Hematopoietic multipotent progenitor cell treated with erythropoietin and hydrocortisone succinate and interleukin-3 and kit ligand, for 8 days (in vitro differentiated cells): Measurements from ENCODE around the gene GPATCH4.
"Not testable (repeated sequence)": the region's sequence is repeated elsewhere in the genome, so short reads cannot be mapped to it uniquely, and the experiment has no call there.

ENCODE experiments used
- DNase-seq: peaks from one replicate; pipeline ENCODE4 v3.0.0-alpha.2; 2015

Gene GPATCH4

GRCh38 chr1:156572663-156573018 lies 28.6 kb downstream of the GPATCH4 start:
- DNase-seq = no peak

GRCh38 chr1:156571919-156572662 lies 29.2 kb downstream of the GPATCH4 start, which contains the start of gene IQGAP3:
Gene IQGAP3 (minus strand): TSS chr1:156572565. CDS start chr1:156572529, 36 bp downstream.
- peak; percentile 81 for DNase-seq

- DNase-seq = no peak
These were observed 29.9 kb downstream of the GPATCH4 start for GRCh38 chr1:156571261-156571852.

GRCh38 chr1:156566436-156566835 lies 34.8 kb downstream of the GPATCH4 start:
- DNase-seq = no peak

- DNase-seq = no peak
These were observed 35.8 kb downstream of the GPATCH4 start for GRCh38 chr1:156565519-156565918.

- peak; percentile 44 for DNase-seq
These were observed 40.6 kb downstream of the GPATCH4 start for GRCh38 chr1:156560585-156561163.

- no peak for DNase-seq
These were observed 41.4 kb downstream of the GPATCH4 start for GRCh38 chr1:156559797-156560385.

- DNase-seq = no peak
These were observed 42.0 kb downstream of the GPATCH4 start for GRCh38 chr1:156559086-156559796.

- DNase-seq = no peak
These were observed 44.9 kb downstream of the GPATCH4 start for GRCh38 chr1:156556354-156556753.

GRCh38 chr1:156555715-156556114 lies 45.6 kb downstream of the GPATCH4 start:
- DNase-seq = no peak

- no peak for DNase-seq
These were observed 46.3 kb downstream of the GPATCH4 start for GRCh38 chr1:156554971-156555370.

GRCh38 chr1:156553860-156554485 lies 47.3 kb downstream of the GPATCH4 start:
- DNase-seq = no peak

- DNase-seq = not testable (repeated sequence)
These were observed 48.3 kb downstream of the GPATCH4 start for GRCh38 chr1:156552937-156553336.

- DNase-seq = no peak
These were observed 48.8 kb downstream of the GPATCH4 start for GRCh38 chr1:156552518-156552917.

- no peak for DNase-seq
These were observed 49.4 kb downstream of the GPATCH4 start for GRCh38 chr1:156551869-156552268.

- DNase-seq = no peak
These were observed 50.1 kb downstream of the GPATCH4 start for GRCh38 chr1:156551066-156551643.

- no peak for DNase-seq
These were observed 50.9 kb downstream of the GPATCH4 start for GRCh38 chr1:156550346-156550745.

GRCh38 chr1:156549831-156550230 lies 51.4 kb downstream of the GPATCH4 start:
- no peak for DNase-seq

GRCh38 chr1:156549390-156549789 lies 51.9 kb downstream of the GPATCH4 start:
- no peak for DNase-seq

GRCh38 chr1:156547982-156548381 lies 53.3 kb downstream of the GPATCH4 start:
- no peak for DNase-seq

GRCh38 chr1:156547434-156547833 lies 53.8 kb downstream of the GPATCH4 start:
- no peak for DNase-seq

- DNase-seq = no peak
These were observed 55.0 kb downstream of the GPATCH4 start for GRCh38 chr1:156546267-156546666.
